AG09319 (cell line): ENCODE results near the gene TFF1.

Source experiments
- DNase-seq: peaks from one replicate; pipeline ENCODE4 v3.0.0-alpha.2; 2010; ENCODE audit warnings: low read depth; ENCODE audit errors: extremely low read depth
- CTCF ChIP-seq: IDR thresholded peaks from 2 replicates; pipeline ENCODE4 v1.5.1; 2011; ENCODE audit warnings: low read depth, mild to moderate bottlenecking, inconsistent platforms, low read length, moderate library complexity

TFF1 gene

GRCh38 chr21:42398436-42399028, 32.2 kb upstream of the TFF1 start:
- DNase-seq: no peak
- TF ChIP-seq CTCF: no peak

GRCh38 chr21:42397746-42398394, 31.5 kb upstream of the TFF1 start:
- TF ChIP-seq CTCF: no peak
- DNase-seq: no peak

- no peak for DNase-seq
- no peak for TF ChIP-seq CTCF
Measured at GRCh38 chr21:42396799-42397745, 30.7 kb upstream of the TFF1 start.

- no peak for TF ChIP-seq CTCF
- DNase-seq: no peak
Measured at GRCh38 chr21:42395905-42396651, 29.7 kb upstream of the TFF1 start, which contains the start of gene TMPRSS3. Gene TMPRSS3 (minus strand): TSS chr21:42396052. CDS start chr21:42395417, 635 bp downstream.

- TF ChIP-seq CTCF: no peak
- no peak for DNase-seq
Measured at GRCh38 chr21:42395302-42395701, 29.0 kb upstream of the TFF1 start.

- no peak for TF ChIP-seq CTCF
Measured at GRCh38 chr21:42393443-42393950, 27.2 kb upstream of the TFF1 start.

More at GRCh38 chr21:42393443-42393950, 27.2 kb upstream of the TFF1 start:
- DNase-seq: no peak
